Measurements from ENCODE around the gene GSK3B.
A peak's percentile ranks its signal among the peaks of the same experiment; 100 is the strongest.

The GSK3B gene

GRCh38 chr3:119810018-119810435 lies 284.2 kb downstream of the GSK3B start:
- peak; percentile 27 for DNase-seq

- no peak for DNase-seq
These were observed 284.8 kb downstream of the GSK3B start for GRCh38 chr3:119809249-119810017.

GRCh38 chr3:119808843-119809242 lies 285.4 kb downstream of the GSK3B start:
- no peak for DNase-seq

DNA sequence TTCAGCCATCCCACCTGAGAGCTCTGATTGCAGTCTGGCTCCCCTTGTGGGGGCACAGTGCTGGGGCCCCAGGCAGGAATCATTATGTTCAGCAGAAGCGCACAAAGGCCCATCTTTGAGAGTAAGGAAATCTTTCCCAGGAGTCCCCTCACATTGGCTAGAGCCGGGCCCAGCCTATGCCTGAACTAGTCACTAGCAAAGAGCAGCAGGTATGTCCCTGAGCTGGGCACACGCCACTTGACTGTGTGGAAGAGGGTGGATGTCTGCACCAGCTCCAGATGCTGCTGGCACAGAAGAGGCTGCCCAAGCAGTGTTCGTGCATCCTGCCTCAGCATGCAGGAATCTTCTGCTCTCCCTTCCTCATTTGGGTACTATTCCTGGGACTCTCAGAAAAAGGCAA lies 286.0 kb downstream of the GSK3B start:
- DNase-seq: no peak

DNA sequence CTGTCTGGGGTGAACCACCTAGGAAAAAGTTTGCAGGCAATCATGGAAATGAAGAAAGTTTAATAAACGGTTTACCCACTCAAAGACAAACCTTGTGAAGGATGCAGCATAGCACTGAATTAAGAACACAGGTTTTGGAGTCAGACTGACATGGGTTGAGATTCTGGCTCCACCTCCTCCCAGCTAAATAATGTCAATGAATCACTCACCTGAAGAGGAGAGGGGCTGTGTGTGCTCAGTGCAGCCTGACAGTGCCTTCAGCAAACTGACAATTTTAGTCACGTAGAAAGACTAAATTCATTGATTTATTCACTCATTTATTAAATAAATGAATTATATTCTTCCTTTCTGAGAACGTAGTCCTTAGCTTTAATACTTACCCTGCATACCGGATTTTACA lies 293.4 kb downstream of the GSK3B start:
- DNase-seq: no peak

DNA sequence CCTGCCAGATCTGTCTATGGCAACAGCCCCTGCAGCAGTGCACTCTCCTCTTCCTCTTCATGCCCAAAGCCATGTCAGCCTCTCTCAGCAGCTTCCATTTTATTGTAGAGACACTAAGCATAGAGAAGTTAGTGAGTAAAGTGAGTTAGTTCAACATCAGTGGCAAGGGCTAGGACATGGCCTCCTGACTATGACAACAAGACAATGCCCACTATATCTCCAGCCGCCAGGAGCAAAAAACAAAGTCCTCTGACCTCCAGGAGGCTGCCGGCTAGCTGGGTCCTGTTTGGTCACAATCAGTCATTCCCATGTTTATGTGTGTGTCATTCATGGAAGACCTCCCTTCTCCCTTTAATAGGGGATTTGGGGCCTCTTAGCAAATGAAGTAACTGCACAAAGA lies 297.5 kb downstream of the GSK3B start:
- no peak for DNase-seq

DNA sequence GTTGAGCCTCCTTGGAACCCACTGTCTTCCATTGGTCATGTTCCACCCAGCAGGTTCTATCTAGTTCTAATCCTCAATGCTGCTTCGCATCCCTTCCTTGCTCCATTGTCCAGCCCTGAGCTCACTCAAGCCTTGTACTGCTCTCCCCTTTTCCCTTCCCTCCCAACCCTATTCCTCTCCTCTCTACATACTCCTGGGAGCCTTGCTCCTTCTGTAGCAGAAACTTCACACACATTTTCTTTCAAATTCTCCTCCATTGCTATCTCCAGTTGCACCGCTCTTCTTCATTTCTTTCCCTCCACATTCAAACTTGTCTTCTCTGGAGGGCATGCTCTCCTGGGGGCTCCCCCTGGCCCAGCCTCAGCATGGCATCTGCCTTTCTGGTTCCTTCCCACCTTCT lies 297.9 kb downstream of the GSK3B start:
- no peak for DNase-seq

DNA sequence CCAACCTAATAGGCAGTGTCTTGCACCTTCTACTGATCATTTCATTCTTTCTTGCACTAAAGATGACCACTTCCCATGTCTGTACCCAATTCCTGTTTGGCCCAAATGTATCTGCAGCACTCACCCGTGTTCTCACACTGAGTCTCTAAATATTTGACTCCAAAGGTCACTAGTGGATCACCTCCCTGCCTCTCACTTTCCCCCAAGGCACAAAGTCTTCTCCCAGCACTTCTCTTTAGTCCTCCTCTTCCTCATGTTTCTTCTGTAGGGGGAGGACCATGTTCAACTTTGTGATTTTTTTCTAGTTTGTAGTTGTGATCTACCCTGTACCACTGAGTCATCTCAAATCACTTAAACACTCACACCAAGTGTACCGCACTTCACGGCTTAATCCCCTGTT lies 298.4 kb downstream of the GSK3B start:
- DNase-seq: no peak

DNA sequence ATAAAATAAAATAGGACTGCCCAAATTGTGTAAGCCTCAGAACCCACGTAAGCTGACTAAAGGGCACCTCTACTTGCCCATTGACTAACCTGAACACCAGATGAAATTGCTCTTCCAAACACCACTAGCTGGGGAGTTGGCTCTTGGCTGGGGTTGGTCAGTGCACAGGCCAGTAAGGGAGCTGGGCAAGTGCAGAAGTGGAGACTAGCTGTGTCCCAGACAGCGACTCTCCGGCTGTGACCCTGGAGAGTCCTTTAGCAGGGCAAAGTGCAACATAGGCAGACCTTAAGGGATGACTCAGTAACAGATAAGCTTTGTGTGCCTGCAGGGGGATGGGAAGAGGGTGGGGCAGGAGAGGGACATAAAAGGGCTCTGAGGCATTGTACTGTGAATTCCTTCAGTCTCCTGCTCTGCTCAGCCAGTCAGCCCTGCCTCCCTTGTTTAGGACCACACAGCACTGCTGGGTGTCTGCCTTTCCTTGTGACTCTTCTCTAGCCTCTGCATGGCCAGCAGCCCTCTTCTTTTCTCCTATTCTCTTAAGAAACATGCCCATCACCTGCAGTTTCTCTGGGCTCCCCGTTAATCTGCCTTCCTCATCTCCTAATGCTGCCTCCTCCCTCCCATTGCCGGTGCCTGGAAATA lies 299.2 kb downstream of the GSK3B start:
- DNase-seq: no peak

DNA sequence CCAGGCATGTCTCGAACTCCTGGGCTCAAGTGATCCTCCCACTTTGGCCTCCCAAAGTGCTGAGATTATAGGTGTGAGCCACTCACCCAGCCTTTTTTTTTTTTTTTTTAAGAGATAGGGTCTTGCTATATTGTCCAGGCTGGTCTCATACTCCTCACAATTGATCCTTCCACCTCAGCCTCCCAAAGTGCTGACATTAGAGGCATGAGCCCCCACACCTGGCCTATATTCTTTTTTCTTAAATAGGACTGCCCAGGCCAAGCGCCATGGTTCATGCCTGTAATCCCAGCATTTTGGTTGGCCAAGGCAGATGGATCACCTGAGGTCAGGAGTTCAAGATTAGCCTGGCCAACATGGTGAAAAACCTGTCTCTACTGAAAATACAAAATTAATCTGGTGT lies 299.8 kb downstream of the GSK3B start:
- no peak for DNase-seq

DNA sequence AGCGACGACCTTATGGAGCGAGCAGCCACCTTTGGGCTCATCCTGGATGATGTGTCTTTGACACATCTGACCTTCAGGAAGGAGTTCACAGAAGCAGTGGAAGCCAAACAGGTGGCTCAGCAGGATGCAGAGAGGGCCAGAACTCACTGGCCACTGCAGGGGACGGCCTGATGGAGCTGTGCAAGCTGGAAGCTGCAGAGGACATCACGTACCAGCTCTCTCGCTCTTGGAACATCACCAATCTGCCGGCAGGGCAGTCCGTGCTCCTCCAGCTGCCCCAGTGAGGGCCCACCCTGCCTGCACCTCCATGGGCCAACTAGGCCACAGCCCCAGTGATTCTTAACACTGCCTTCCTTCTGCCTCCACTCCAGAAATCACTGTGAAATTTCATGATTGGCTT lies 302.0 kb downstream of the GSK3B start:
- DNase-seq: no peak

DNA sequence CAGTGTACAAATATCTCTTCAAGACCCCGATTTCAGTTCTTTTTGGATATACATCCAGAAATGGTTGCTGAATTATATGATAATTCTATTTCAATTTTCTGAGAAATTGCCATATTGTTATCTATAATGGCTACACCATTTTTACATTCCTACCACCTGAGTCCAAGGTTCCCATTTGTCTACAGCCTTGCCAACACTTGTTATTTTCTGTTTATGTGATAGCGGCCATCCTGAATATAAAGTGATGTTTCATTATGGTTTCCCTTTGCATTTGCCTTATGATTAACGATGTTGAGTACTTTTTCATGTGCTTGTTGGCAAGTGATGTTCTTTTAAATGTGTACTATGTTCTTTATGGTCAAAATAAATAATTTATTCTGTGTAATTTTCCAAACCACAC lies 303.9 kb downstream of the GSK3B start:
- DNase-seq: no peak

DNA sequence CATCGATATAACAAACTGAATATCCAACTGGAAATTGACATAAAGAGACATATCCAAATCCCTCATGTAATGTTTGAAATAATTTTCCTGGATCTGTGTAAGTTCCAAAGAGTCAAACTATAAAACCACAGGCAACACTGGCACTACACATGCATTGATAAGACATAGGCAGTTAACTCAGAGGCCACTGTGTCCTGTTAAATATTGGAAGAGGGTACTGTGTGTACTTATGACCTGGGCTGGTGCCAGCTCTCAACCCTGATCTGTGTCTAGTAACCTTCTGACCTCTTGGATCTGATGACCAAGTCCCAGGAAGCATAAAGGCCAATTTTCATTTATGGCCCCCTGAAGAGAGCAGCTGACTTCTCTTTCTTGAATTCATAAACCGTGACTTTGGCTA lies 307.8 kb downstream of the GSK3B start:
- no peak for DNase-seq

- DNase-seq: no peak
These were observed 310.4 kb downstream of the GSK3B start for GRCh38 chr3:119783883-119784282.

GRCh38 chr3:119783255-119783654 lies 311.0 kb downstream of the GSK3B start:
- DNase-seq: no peak

DNA sequence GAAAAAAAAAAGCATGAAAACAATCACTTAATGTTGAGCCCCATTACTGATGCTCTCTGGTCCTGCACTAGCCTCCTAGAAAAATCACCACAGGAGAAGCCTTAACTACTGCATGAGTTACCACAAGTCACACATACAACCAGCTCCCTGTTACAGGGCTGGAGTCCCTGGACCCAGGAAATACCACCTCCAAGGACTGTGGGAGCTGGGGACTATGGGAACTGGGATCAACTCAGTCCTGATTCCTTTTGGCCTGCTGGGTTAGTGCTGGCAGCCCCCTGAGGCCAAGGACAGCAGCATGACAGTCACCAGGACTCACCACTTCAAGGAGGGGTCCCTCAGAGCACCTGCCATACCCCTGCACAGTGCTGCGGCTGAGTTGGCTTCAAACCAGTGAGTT lies 311.8 kb downstream of the GSK3B start:
- no peak for DNase-seq

DNA sequence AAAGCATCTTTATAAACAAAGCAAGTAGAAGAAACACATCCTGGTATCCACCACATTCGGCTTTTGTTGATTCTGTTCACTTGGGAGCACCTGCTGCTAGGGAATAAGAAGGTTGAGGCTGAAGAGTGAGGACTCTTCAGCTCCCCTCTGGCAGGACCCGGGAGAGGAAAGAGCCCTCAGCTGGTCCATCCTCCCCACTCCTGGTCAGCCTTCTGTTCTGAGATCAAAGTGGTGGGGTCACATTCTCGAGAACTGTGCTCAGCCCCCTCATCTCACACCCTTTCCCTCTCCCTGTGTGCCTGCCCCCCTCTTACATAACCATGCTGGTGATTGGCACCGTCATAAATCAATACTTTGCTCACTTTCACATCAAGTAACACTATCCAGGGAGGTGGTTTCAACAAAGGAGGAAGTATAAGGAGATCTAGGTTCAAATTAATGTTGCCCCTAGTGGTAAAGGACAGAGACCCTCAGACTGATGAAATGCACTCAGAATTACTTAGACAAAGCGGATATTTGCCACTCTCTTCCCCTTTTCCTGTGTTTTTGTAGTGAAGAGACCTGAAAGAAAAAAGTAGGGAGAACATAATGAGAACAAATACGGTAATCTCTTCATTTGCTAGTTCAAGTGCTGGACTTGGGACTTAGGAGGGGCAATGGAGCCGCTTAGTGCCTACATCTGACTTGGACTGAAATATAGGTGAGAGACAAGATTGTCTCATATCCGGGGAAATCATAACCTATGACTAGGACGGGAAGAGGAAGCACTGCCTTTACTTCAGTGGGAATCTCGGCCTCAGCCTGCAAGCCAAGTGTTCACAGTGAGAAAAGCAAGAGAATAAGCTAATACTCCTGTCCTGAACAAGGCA lies 312.7 kb downstream of the GSK3B start, which contains the start of gene NR1I2:
Gene NR1I2 (plus strand): TSS at position 772 of the 869 bp plus-strand sequence.
- no peak for DNase-seq

GRCh38 chr3:119779731-119780383 lies 314.4 kb downstream of the GSK3B start:
- no peak for DNase-seq

DNA sequence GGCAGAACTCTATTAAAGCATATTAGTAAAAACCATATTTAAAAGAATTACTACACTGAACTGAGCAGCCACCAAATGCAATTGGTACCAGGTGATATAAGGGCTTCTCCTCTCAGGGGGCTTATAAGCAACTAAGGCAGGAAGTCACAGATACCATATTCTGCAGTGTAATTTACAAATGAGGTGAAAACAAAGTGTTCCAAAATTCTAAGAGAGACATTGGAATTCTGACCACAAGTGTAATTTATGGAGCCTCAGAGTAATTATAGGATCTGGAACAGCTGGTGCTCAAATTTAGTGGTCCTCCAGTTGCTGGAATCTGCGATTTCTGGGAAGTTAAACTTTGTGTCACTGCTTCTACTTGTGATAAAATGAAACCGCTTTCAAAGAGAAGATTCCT lies 315.4 kb downstream of the GSK3B start:
- peak; percentile 14 for DNase-seq

GRCh38 chr3:119778176-119778575 lies 316.1 kb downstream of the GSK3B start:
- DNase-seq: no peak

DNA sequence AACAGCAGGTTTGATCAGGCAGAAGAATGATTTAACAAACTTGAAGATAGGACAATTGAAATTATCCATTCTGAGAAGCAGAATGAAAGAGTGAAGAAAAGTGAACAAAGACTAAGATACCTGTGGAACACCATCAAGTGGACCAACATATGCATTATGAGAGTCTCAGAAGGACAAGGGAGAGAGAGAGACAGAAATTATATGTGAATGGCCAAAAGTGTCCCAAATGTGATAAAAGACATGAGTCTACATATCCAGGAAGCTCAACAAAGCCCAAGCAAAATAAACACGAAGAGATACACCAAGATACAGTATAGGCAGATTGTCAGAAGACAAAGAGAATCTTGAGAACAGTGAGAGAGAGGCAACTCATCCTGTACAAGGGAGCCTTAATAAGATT lies 317.9 kb downstream of the GSK3B start:
- DNase-seq: no peak

DNA sequence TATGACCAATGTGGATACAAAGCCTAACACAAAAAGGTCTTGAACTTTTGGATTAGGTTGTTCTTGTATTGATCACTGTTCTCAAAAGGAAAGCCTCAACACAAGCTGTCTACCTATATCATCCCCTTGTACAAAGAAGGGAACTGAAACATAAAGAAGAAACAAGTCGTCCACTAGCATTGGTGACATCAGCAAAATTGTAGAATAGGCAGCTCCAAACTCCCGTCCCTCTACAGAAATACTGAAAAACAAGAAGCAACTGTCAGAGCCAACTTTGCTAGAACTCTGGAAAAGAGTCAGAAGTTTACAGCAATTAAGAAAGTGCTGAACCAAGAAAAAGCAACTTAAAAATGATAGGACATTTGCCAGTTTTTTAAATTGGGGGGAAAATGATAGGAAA lies 319.8 kb downstream of the GSK3B start:
- DNase-seq: no peak

Data from fibroblast of skin of right quadriceps (primary cell).